Medulla oblongata (tissue), 1 donor: ENCODE measurements around the gene SEC23IP.
A peak's percentile ranks its signal among the peaks of the same experiment; 100 is the strongest.
"Not testable (repeated sequence)": the region's sequence is repeated elsewhere in the genome, so short reads cannot be mapped to it uniquely, and the experiment has no call there.

Experiments used
- DNase-seq: peaks from one replicate; pipeline ENCODE4 v3.0.0-alpha.2; 2015; ENCODE audit errors: extremely low spot score

SEC23IP gene

DNA sequence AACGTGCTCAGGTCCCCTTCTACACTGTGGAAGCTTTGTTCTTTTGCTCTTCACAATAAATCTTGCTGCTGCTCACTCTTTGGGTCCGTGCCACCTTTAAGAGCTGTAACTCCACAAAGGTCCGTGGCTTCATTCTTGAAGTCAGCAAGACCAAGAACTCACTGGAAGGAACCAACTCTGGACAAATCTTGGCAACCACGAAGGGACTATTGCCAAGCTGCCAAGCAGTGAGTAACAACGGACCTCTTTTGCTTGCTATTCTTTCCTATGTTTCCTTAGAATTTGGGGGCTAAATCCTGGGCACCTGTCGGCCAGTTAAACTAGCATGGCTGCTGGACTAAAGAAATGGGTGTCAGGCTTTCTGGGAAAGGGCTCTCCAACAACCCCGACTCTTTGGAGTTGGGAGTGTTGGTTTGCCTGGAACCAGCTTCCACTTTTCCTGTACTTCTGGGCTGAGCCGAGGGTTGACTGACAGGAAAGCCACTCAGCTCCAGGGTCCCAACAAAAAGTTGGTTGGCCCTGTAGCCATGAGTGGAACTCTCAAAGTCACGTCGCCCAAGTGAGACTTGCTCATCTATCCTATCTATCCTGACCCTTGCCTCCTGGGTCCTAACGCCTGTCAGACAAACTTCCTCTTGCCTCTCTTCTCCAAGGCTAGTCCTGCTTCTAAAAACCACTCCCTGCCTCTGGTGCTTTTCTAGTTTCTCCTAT lies 8.5 kb upstream of the SEC23IP start:
- peak; percentile 56 for DNase-seq

DNA sequence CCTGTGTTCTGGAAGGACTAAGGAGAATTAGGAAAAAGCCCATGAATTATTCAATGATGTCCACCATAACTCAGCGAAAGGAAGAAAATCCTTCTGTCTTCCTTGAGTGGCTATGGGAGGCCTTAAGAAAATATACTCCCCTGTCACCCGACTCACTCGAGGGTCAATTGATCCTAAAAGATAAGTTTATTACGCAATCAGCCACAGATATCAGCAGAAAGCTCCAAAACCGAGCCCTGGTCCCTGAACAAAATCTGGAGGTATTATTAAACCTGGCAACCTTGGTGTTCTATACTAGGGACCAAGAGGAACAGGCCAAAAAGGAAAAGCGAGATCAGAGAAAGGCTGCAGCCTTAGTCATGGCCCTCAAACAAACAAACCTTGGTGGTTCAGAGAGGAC lies 6.5 kb upstream of the SEC23IP start:
- DNase-seq, result not testable (repeated sequence)

DNA sequence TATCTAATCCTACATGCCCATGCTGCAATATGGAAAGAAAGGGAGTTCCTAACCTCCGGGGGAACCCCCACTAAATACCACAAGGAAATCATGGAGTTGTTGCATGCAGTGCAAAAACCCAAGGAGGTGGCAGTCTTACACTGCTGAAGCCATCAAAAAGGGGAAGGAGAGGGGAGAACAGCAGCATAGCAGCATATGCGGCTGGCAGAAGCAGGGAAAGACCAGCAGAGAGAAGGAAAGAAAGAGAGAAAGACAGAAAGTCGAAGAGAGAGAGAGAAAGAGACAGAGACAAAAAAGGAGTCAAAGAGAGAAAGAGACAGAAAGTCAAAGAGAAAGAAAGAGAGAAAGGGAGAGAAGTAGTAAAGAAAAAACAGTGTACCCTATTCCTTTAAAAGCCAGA lies 3.8 kb upstream of the SEC23IP start:
- not testable (repeated sequence) for DNase-seq

DNA sequence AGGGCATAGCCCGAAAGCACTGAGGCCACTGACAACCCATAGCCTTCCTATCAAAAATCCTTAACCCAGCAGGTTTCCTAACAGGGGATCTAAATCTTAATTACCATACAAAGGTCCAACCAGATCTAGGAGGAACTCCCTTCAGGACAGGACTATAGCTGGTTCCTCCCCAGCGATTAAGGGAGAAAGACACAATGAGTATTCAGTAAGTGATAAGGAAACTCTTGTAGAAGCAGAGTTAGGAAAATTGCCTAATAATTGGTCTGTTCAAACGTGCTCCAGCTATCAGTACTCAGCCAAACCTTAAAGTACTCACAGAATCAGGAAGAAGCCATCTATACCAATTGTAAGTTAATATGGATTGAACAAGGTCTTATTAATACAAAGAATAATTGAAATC lies 3.3 kb upstream of the SEC23IP start:
- DNase-seq, result not testable (repeated sequence)

GRCh38 chr10:119890307-119890706 lies 2.2 kb upstream of the SEC23IP start:
- not testable (repeated sequence) for DNase-seq

- not testable (repeated sequence) for DNase-seq
These were observed 712 bp upstream of the SEC23IP start for GRCh38 chr10:119891849-119892187.

- peak; percentile 22 for DNase-seq
These were observed 544 bp downstream of the SEC23IP start for GRCh38 chr10:119893074-119893473.

GRCh38 chr10:119893845-119894427 lies 1.4 kb downstream of the SEC23IP start:
- DNase-seq, result no peak

DNA sequence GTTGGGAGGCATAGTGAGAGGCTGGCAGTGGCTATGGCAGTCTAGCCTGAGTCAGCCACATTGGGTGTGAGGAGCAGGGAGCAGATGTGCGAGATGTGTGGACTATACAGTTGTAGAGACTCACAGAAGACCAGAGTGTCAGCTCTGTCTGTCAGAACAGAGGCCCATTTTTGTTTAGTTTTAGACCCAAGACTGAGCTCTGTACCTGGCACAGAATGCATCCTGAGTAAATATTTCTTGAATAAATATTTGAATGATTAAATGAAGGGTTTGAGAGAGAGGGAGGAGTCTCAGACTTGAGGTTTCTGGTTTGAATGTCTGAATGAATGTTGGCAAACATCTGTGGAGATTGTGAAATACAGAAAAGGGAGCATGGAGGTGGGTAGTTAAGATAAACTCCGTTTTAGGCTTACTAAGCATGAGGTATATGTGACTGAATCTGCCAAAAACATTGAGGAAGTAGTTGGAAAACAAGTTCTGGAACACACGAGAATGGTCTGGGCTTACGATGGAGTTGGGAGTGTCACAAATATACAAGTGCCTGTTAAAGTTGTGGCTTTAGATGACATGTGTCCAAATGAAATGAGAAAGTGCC lies 3.6 kb downstream of the SEC23IP start:
- DNase-seq, result peak; percentile 38

DNA sequence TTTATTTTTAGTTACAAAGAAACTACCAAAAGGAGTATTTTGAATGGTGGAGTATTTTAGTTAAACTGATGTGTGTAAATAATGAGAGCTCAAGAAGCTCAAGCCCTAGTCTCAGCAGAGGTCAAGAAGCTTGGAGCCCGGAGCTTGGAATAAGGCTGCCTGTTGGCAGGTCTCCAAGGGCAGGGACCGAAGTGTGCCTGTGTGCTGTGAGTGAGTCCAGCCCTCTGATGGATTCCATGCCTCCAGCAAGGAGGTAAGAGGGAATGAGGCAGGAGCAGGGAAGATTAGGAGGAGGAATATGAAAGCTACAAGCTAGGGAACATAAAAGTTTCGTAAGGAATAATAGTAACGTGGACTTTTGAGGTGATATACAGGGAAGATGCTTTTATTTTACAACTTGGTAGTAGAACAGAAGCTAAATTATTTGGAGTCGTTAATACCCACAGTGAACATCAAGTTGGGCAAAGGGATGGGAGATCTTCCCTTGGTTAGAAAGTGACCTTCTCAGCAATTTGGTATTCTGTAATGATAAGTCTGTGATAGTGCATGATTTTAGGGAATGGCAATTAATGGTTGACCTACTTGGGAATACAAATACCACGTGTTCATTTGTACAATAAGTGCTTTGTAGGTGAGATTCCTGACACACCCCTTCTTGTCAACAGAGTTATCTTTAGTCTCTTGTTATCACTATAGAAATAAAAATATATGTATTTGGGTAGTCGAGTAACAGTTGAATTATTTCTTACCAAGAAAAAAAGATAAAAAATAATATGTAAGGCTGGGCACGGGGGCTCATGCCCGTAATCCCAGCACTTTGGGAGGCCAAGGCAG lies 4.6 kb downstream of the SEC23IP start:
- peak; percentile 53 for DNase-seq

GRCh38 chr10:119898577-119898976 lies 6.0 kb downstream of the SEC23IP start:
- no peak for DNase-seq

DNA sequence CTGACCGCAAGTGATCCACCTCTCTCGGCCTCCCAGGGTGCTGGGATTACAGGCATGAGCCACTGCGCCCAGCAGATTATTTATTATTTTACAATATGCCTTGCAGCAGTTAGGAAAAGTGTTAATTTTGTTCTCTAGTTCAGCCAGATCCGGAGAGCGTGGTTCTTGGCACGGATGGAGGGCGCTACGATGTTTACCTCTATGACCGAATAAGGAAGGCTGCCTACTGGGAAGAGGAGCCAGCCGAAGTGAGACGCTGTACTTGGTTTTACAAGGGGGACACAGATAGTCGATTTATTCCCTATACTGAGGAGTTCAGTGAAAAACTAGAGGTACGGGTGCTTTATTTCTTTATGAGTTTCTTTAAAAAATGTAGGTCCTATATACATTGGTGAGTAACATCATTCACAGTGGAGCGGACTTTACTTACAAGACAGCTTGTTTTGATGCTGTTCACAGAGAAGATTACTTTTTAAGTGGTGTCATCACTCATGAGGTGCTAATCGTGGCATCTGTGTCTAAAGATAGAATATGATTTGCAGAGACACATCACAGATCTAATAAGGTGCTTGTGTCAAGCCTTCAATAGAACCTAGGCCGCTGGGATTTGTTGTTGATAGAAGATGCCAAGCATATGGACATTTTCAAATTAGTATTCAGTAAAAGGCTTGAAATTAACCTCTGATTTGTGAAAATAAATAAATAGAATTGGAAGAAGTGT lies 11.6 kb downstream of the SEC23IP start:
- no peak for DNase-seq

- not testable (repeated sequence) for DNase-seq
These were observed 15.2 kb downstream of the SEC23IP start for GRCh38 chr10:119907695-119908094.

DNA sequence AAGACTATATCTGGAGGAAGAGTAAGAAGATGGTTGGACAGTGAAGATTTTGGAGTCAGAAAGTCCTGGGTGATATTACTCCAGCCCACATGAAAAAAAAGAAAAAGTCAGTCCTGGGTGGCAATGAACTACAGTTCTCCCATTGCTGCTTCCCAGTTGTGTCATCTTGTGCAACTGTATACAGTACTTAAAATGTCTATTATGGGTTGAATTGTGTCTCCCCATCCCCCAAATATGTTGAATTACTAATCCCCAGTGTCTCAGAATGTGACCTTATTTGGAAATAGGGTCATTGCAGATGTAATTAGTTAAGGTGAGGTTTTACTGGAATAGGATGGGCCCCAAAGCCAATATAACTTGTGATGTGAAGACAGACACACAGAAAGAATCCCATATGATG lies 15.6 kb downstream of the SEC23IP start:
- DNase-seq, result no peak

DNA sequence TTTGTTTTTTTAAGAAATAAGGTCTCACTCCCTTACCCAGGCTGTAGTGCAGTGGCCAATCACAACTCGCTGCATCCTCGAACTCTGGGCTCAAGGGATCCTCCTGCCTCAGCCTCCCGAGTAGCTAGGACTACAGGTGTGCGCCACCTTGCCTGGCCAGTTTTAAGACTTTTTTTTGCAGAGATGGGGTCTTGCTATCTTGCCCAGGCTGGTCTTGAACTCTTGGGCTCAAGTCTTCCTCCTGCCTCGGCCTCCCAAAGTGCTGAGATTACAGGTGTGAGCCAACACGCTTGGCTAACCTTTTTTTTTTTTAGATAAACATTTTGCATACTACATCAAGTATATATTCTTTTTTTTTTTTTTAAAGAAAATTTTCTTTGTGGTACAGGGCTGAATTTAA lies 18.2 kb downstream of the SEC23IP start:
- no peak for DNase-seq

- DNase-seq, result no peak
These were observed 25.2 kb downstream of the SEC23IP start for GRCh38 chr10:119917777-119918176.

DNA sequence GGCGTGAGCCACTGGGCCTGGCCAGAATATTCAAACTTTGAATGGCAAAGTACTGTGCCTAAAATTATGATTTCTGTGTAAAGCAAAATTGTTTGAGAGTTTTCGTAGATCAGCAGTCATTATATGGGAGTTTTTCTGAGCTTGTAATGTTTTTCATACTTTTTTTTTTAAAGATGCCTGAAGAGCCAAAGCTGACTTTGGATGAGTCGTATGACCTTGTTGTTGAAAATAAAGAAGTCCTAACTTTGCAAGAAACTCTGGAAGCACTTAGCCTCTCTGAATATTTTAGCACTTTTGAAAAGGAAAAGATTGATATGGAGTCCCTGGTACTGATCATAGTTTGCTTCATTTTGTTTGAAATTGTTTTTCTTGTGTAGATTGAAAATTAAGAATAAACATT lies 26.7 kb downstream of the SEC23IP start:
- no peak for DNase-seq

- no peak for DNase-seq
These were observed 27.3 kb downstream of the SEC23IP start for GRCh38 chr10:119919826-119920225.

DNA sequence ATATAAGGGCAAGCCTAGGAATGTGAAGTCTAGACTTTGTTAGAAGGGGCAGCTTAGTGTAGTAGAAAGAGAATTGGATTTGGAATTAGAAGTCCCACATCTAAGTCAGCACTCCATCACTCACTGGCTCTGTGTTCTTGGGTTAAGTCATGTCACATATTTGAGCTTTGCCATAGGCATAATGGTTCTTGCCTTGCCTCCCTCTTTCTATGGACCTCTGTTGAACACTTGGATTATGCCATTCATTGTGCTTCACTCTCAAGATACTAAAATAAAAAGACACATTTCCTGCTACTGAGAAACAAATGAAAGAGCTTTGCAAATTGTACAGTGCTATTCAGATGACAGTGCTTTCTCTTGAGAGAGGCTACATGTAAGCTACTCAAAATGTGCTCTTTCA lies 35.9 kb downstream of the SEC23IP start:
- DNase-seq, result no peak

DNA sequence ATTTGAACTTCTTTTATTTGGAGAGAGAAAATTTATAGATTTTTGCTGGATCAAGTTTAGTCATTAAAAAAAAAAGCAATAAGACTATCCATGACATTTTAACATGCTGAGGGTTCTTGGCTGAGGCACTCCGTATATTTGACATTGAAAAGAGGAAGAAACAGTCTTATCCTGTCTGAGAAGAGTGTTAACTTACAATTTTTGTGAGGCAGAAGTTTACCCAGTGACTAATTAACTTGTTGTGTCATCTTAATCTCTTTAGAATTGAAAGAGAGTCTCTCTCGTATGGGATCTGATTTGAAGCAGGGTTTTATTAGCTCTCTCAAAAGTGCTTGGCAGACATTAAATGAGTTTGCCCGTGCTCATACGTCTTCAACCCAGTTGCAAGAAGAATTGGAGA lies 39.3 kb downstream of the SEC23IP start:
- no peak for DNase-seq

- no peak for DNase-seq
These were observed 40.1 kb downstream of the SEC23IP start for GRCh38 chr10:119932631-119933030.

DNA sequence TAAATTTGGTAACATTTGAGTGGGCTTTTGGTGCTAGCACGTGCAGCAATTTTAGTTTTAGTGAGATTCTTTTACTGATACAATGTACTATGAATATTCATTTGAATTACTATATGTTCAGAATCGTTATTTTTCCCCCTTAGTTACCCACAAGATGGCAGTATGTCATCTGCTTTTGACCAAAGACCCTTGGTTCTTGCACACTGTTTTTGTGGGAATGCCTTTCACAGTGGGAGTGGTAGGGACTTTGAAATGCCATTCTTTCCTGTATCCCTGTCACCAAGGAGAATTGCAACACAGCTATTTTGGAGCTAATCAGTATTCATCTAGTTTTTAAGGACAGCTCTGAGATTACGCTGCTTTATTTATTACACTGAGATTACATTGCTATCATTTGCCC lies 40.6 kb downstream of the SEC23IP start:
- DNase-seq, result peak; percentile 21
